Ovary (tissue), 9 donors: ENCODE data around the gene CTPS2. TPM values are rescaled to one million over a fixed set of nuclear protein-coding genes. Genes with fewer than 3 reads are reported as not detected.

Source experiments
- DNase-seq, 5 donors: peaks; one replicate each; pipeline ENCODE4 v3.0.0-alpha.2; 2019 to 2020
- H3K27ac ChIP-seq, 2 donors: fragments of 200-600 bp; one replicate each; pipeline versions ENCODE4 v1.5.1 to v1.8.0; 2019 to 2022
- H3K27me3 ChIP-seq: fragments of 200-600 bp; one replicate; pipeline ENCODE4 v1.8.0; 2022
- H3K36me3 ChIP-seq: fragments of 200-600 bp; sonication (generic); one replicate; pipeline ENCODE4 v1.5.1; 2019
- H3K4me1 ChIP-seq: one replicate; pipeline ENCODE4 v1.8.1; 2013; ENCODE audit warnings: mild to moderate bottlenecking, moderate library complexity; ENCODE audit not compliant: insufficient read depth
- H3K4me3 ChIP-seq: fragments of 200-600 bp; sonication (generic); one replicate; pipeline ENCODE4 v1.5.1; 2017
- H3K9me3 ChIP-seq, 2 donors: fragments of 200-600 bp in 1 of 2; sonication (generic) in 1 of 2; one replicate each; pipeline versions ENCODE4 v1.5.1 to v1.8.1; 2013 to 2019; ENCODE audit warnings: mild to moderate bottlenecking in 1 of 2, moderate library complexity in 1 of 2
- EP300 ChIP-seq: sonication (generic); formaldehyde crosslinking; IDR thresholded peaks from one replicate; pipeline ENCODE4 v1.6.1; 2017; ENCODE audit warnings: antibody characterized with exemption
- POLR2A ChIP-seq: fragments of 450-650 bp; IDR thresholded peaks from one replicate; pipeline ENCODE4 v1.6.1; 2017; ENCODE audit warnings: antibody characterized with exemption, mild to moderate bottlenecking, moderate library complexity
- WGBS, 3 donors: extraction: QIAGEN DNeasy Blood & Tissue Kit in 1 of 3; methylation state at CpG; one replicate each; pipeline versions ENCODE4 v1.1.5 to v1.1.7; 2013 to 2017; 5-methylcytosine and 5-hydroxymethylcytosine counted together
- intact Hi-C, 4 donors: fragments of 100-400 bp; cut with DNase I; formaldehyde crosslinking; loops; one replicate each; pipeline versions ENCODE4 v1.11.0 to v1.15.1; 2022 to 2023
- polyA plus RNA-seq, 2 donors: library from polyadenylated mRNA; stranded (reverse); fragments of 200-250 nt in 1 of 2; fragments of 350-450 nt in 1 of 2; fragmentation: Illumina TruSeq in 1 of 2; extraction: RNeasy Lipid Tissue Mini Kit (QIAGEN cat#74804) in 1 of 2; gene quantifications; one replicate each; pipeline ENCODE4 v1.2.3, GENCODE V29; 2013 to 2014
- total RNA-seq, 7 donors: library from RNA; depleted of rRNA in 2 of 7; stranded (reverse); fragments of >200 nt in 2 of 7; fragmentation: NEBNext Ultra II Directional in 3 of 7; extraction: Animal tissue kit (Norgen Biotek cat#: 25700) in 3 of 7; gene quantifications; one replicate each; pipeline versions ENCODE4 v1.1.0 to v1.2.4, GENCODE V29; 2016 to 2023
- TF ChIP-seq, protein P1 (sequence below), 3 donors: fragments of 450-650 bp in 2 of 3; fragments of 200-600 bp in 1 of 3; IDR thresholded peaks; one replicate each; pipeline versions ENCODE4 v1.5.1 to v1.8.0; 2016 to 2022; ENCODE audit warnings: antibody characterized with exemption in 3 of 3, mild to moderate bottlenecking in 1 of 3
- donor health status: DM: no; HTN: no; CAD: no; lungs with moderate emphysema.
- donor health status: DM: no; HTN: no; CAD: no.
- donor health status: Bipolar disorder and iron deficiency.
- donor health status: DM: yes; HTN: yes; CAD: no.
- donor health status: DM: no; HTN: no; CAD: no.
- donor health status: DM: yes; HTN: yes; CAD: no.

The CTPS2 gene
- total and polyA plus RNA-seq, 9 donors = 10.6 to 26.3 (median 17.2) TPM

- Histone ChIP-seq H3K4me1 (no peaks in the 10 kb centered on the region), H3K27ac (no peak overlapping the region), H3K9me3 (no peaks in the 10 kb centered on the region), H3K4me3 (no peak overlapping the region), H3K27me3 (no peaks in the 10 kb centered on the region), H3K36me3 (no peaks in the 10 kb centered on the region)
- 87 to 91% (median 91%) methylated on average over 3 of the region's 3 CpGs for WGBS, 3 donors
- intact Hi-C loops = no loop called here
- no peak for DNase-seq
- TF ChIP-seq POLR2A (no peak), EP300 (no peak)
- TF ChIP-seq, protein P1, sequence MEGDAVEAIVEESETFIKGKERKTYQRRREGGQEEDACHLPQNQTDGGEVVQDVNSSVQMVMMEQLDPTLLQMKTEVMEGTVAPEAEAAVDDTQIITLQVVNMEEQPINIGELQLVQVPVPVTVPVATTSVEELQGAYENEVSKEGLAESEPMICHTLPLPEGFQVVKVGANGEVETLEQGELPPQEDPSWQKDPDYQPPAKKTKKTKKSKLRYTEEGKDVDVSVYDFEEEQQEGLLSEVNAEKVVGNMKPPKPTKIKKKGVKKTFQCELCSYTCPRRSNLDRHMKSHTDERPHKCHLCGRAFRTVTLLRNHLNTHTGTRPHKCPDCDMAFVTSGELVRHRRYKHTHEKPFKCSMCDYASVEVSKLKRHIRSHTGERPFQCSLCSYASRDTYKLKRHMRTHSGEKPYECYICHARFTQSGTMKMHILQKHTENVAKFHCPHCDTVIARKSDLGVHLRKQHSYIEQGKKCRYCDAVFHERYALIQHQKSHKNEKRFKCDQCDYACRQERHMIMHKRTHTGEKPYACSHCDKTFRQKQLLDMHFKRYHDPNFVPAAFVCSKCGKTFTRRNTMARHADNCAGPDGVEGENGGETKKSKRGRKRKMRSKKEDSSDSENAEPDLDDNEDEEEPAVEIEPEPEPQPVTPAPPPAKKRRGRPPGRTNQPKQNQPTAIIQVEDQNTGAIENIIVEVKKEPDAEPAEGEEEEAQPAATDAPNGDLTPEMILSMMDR (IDR thresholded peaks at IDR 0.05) = no peak
Observed at GRCh38 chrX:16687514-16687913, 25.0 kb downstream of the CTPS2 start.

DNA sequence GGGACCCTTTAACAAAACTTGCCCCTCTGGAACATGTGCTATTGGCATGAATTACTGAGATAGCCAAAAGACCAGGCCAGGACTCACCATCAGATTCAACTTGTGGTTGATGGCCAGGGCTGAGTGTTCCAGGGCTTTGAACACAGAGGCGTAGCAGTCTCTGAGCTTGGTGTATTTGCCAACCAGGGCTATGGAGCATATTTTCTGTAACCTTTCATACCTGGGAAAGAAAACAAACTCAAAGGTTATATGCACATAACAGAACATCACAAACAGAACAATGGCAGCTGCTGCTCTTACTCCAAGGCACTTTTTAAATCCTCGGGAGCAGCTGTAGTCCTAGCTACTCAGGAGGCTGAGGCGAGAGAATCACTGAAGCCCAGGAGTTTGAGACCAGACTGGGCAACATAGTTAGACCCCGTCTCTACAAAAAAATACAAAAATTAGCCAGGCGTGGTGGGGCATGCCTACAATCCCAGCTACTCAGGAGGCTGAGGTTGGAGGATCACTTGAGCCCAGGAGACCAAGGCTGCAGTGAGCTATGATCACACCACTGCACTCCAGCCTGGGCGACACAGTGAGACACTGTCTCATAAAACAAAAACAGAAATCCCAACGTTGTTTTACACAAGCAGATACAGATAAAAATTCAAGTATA is 29.3 kb downstream of the CTPS2 start:
- intact Hi-C loops = no loop called here

DNA sequence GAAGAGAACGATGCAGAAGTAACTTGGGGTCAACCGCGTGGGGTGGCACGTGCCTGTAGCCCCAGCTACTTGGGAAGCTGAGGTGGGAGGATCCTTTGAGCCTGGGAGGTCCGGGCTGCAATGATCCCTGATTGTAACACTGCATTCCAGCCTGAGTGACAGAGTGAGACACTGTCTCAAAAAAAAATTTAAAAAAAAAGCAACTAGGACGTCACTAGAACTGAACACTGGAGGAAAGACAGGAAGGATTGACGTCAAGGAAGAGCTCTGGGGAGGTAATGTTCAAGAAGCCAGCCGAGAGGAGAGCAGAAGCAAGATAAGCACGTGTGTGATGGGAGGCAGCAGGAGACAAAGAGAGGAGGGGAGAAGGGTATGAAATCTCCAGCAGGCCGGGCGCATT is 33.8 kb downstream of the CTPS2 start:
- intact Hi-C loops = no loop called here
- no peaks in the 10 kb centered on the region for H3K36me3 ChIP-seq
- no peaks in the 10 kb centered on the region for H3K9me3 ChIP-seq
- no peaks in the 10 kb centered on the region for H3K27me3 ChIP-seq
- no peak overlapping the region for H3K4me3 ChIP-seq
- H3K27ac ChIP-seq = no peak overlapping the region
- no peaks in the 10 kb centered on the region for H3K4me1 ChIP-seq
- TF ChIP-seq EP300 = no peak
- TF ChIP-seq POLR2A = no peak
- TF ChIP-seq, protein P1 (IDR thresholded peaks at IDR 0.05) = no peak
- WGBS, 3 donors = 72 to 77% (median 76%) methylated on average over 11 of the region's 11 CpGs
- no peak for DNase-seq

More for the DNA sequence above, 29.3 kb downstream of the CTPS2 start:
- Histone ChIP-seq H3K27ac (no peak overlapping the region), H3K4me3 (no peak overlapping the region), H3K9me3 (no peaks in the 10 kb centered on the region), H3K27me3 (no peaks in the 10 kb centered on the region), H3K36me3 (no peaks in the 10 kb centered on the region), H3K4me1 (no peaks in the 10 kb centered on the region)
- DNase-seq = no peak
- TF ChIP-seq, protein P1 (IDR thresholded peaks at IDR 0.05) = no peak
- no peak for TF ChIP-seq POLR2A
- TF ChIP-seq EP300 = no peak
- WGBS, 3 donors = 84 to 87% (median 86%) methylated on average over 7 of the region's 7 CpGs

DNA sequence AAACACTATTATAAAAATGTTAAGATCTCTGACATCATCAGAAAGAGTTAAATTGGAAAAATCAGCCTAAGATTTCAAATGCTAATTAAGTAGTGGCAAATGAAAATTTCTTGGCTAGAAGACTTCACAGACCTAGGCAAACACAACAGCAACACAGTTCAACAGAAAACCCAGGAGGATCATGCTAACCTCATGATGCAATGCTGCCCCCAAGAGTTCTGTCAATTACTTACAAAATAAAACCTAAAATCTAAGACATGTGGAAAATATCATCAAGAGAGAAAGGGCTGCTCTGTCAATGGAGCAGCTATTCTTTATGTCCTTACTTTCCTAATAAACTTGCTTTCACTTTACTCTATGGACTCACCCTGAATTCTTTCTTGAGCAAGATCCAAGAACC is 41.5 kb downstream of the CTPS2 start:
- no peak overlapping the region for H3K27ac ChIP-seq
- DNase-seq = no peak
- H3K9me3 ChIP-seq = no peaks in the 10 kb centered on the region
- no peaks in the 10 kb centered on the region for H3K27me3 ChIP-seq
- intact Hi-C loops = no loop called here
- no peak overlapping the region for H3K4me3 ChIP-seq
- TF ChIP-seq, protein P1 (IDR thresholded peaks at IDR 0.05) = no peak
- no peaks in the 10 kb centered on the region for H3K36me3 ChIP-seq
- no peaks in the 10 kb centered on the region for H3K4me1 ChIP-seq
